Spleen (tissue), 11 donors: ENCODE measurements around the gene KCNE3. TPM values are rescaled to one million over a fixed set of nuclear protein-coding genes. Genes with fewer than 3 reads are reported as not detected.

ENCODE experiments used
- DNase-seq: peaks from one replicate; pipeline ENCODE4 v3.0.0-alpha.2; 2020
- H3K27ac ChIP-seq, 8 donors: fragments of 200-600 bp; sonication (generic) in 7 of 8; 1 replicate in 4 of 8; 2 replicates in 4 of 8; pipeline versions ENCODE4 v1.5.0 to v1.8.0; 2016 to 2021; ENCODE audit warnings: inconsistent platforms in 4 of 8, mild to moderate bottlenecking in 4 of 8, moderate library complexity in 1 of 8
- H3K27me3 ChIP-seq, 7 donors: fragments of 200-600 bp; sonication (generic) in 6 of 7; replicated peaks in 1 of 7; 1 replicate in 4 of 7; 2 replicates in 3 of 7; pipeline versions ENCODE4 v1.5.0 to v1.8.0; 2016 to 2021; ENCODE audit warnings: inconsistent platforms in 3 of 7, mild to moderate bottlenecking in 1 of 7
- H3K36me3 ChIP-seq, 6 donors: fragments of 200-600 bp; sonication (generic) in 5 of 6; 1 replicate in 4 of 6; 2 replicates in 2 of 6; pipeline versions ENCODE4 v1.5.0 to v1.8.0; 2016 to 2021; ENCODE audit warnings: inconsistent platforms in 2 of 6
- H3K4me1 ChIP-seq, 6 donors: fragments of 200-600 bp; sonication (generic) in 5 of 6; 1 replicate in 3 of 6; 2 replicates in 3 of 6; pipeline versions ENCODE4 v1.5.0 to v1.8.0; 2016 to 2021; ENCODE audit warnings: inconsistent platforms in 3 of 6
- H3K4me3 ChIP-seq, 8 donors: fragments of 200-600 bp; sonication (generic) in 7 of 8; 1 replicate in 4 of 8; 2 replicates in 4 of 8; pipeline versions ENCODE4 v1.5.0 to v1.8.0; 2016 to 2021; ENCODE audit warnings: inconsistent platforms in 4 of 8, mild to moderate bottlenecking in 4 of 8, moderate library complexity in 2 of 8
- H3K9me3 ChIP-seq, 8 donors: fragments of 200-600 bp; sonication (generic) in 7 of 8; 1 replicate in 4 of 8; 2 replicates in 4 of 8; pipeline versions ENCODE4 v1.5.0 to v1.8.0; 2016 to 2021; ENCODE audit warnings: inconsistent platforms in 4 of 8
- POLR2A ChIP-seq, 3 donors: fragments of 450-650 bp; IDR thresholded peaks; one replicate each; pipeline ENCODE4 v1.5.1; 2017; ENCODE audit warnings: antibody characterized with exemption in 3 of 3, mild to moderate bottlenecking in 1 of 3
- POLR2AphosphoS5 ChIP-seq, 3 donors: sonication (generic); formaldehyde crosslinking; IDR thresholded peaks; one replicate each; pipeline ENCODE4 v1.5.1; 2017; ENCODE audit warnings: antibody characterized with exemption in 3 of 3
- WGBS, 5 donors: extraction: QIAGEN DNeasy Blood & Tissue Kit in 3 of 5; methylation state at CpG; one replicate each; pipeline versions ENCODE4 v1.1.5 to v1.1.7; 2013 to 2018; 5-methylcytosine and 5-hydroxymethylcytosine counted together
- intact Hi-C: fragments of 100-400 bp; cut with DNase I; formaldehyde crosslinking; loops from one replicate; pipeline ENCODE4 v1.15.0; 2023; ENCODE audit warnings: low total_unique reads
- polyA plus RNA-seq, 3 donors: library from polyadenylated mRNA; stranded (reverse); fragments of 200-250 nt; gene quantifications; one replicate each; pipeline ENCODE4 v1.2.1, GENCODE V29; 2013
- total RNA-seq, 7 donors: library from RNA; depleted of rRNA in 3 of 7; stranded (reverse); fragments of >200 nt in 3 of 7; fragmentation: NEBNext Ultra II Directional in 4 of 7; extraction: Animal tissue kit (Norgen Biotek cat#: 25700) in 4 of 7; gene quantifications; one replicate each; pipeline versions ENCODE4 v1.1.0 to v1.2.1, GENCODE V29; 2016 to 2021
- TF ChIP-seq, protein P1 (sequence below), 11 experiments: fragments of 200-600 bp in 7 of 11; fragments of 450-650 bp in 4 of 11; sonication (generic) in 4 of 11; IDR thresholded peaks in 8 of 11; conservative IDR thresholded peaks in 3 of 11; 1 replicate in 7 of 11; 2 replicates in 4 of 11; pipeline versions ENCODE4 v1.4.0 to v1.8.0; 2016 to 2021; ENCODE audit warnings: antibody characterized with exemption in 11 of 11, inconsistent platforms in 4 of 11, mild to moderate bottlenecking in 1 of 11
- donor health status: healthy with polysubstance abuse.
- donor health status: DM: no; HTN: no; CAD: no; lungs with moderate emphysema.
- donor health status: DM: no; HTN: no; CAD: no.
- donor health status: Bipolar disorder and iron deficiency.
- donor health status: healthy.
- donor health status: DM: no; HTN: no; CAD: no.
- donor health status: DM: yes; HTN: yes; CAD: no.

Gene KCNE3
- total and polyA plus RNA-seq, 10 donors, result 4.2 to 61.8 (median 23.3) TPM

- no peak for DNase-seq
- TF ChIP-seq, protein P1, sequence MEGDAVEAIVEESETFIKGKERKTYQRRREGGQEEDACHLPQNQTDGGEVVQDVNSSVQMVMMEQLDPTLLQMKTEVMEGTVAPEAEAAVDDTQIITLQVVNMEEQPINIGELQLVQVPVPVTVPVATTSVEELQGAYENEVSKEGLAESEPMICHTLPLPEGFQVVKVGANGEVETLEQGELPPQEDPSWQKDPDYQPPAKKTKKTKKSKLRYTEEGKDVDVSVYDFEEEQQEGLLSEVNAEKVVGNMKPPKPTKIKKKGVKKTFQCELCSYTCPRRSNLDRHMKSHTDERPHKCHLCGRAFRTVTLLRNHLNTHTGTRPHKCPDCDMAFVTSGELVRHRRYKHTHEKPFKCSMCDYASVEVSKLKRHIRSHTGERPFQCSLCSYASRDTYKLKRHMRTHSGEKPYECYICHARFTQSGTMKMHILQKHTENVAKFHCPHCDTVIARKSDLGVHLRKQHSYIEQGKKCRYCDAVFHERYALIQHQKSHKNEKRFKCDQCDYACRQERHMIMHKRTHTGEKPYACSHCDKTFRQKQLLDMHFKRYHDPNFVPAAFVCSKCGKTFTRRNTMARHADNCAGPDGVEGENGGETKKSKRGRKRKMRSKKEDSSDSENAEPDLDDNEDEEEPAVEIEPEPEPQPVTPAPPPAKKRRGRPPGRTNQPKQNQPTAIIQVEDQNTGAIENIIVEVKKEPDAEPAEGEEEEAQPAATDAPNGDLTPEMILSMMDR (IDR thresholded peaks at IDR 0.05 in 8 of 11, conservative IDR thresholded peaks at IDR 0.05 in 3 of 11), result no peak
- TF ChIP-seq POLR2AphosphoS5 (IDR thresholded peaks at IDR 0.05) (no peak), POLR2A (IDR thresholded peaks at IDR 0.05) (no peak)
- Histone ChIP-seq H3K9me3 (no peaks in the 10 kb centered on the region), H3K27me3 (peaks cover 0 to 18% (median 0%) of the 10 kb centered on the region in 7 donors), H3K4me1 (peaks cover 7 to 78% (median 23%) of the 10 kb centered on the region in 6 donors), H3K27ac (peak overlapping the region; percentile 51 to 93 (median 86)), H3K36me3 (peaks cover 0 to 13% (median 0%) of the 10 kb centered on the region in 6 donors), H3K4me3 (peak overlapping the region in 1 of 8 donors; percentile 64)
- 39 to 68% (median 56%) methylated on average over 5 of the region's 5 CpGs for WGBS, 5 donors
- intact Hi-C loops, result no loop called here
Measured at GRCh38 chr11:74462631-74463030, 4.7 kb downstream of the KCNE3 start.

DNA sequence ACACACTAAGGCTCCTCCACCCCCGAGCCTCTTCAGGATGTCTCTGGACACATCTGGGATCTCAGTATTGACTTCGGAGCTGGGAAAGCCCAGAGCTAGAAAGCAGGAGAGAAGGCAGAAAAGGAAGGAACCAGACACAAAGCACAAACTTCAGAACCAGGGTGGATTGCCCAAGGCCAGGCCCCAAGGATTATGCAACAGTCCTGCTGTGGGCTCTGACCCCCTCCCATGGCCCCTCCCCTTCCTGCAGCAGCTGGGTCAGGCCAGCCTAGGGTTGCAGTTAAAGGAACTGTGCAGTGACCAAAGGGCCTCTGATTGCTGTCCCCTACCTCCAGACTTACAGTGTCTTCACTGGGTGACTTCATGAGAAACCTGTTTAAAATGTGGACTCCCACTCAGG is 5.3 kb downstream of the KCNE3 start:
- Histone ChIP-seq H3K4me1 (peaks cover 4 to 72% (median 18%) of the 10 kb centered on the region in 6 donors), H3K4me3 (peak overlapping the region in 7 of 8 donors; percentile 7 to 64 (median 30)), H3K9me3 (no peaks in the 10 kb centered on the region), H3K36me3 (peaks cover 0 to 19% (median 3%) of the 10 kb centered on the region in 6 donors), H3K27me3 (peaks cover 0 to 12% (median 0%) of the 10 kb centered on the region in 7 donors), H3K27ac (peak overlapping the region; percentile 51 to 93 (median 86))
- WGBS, 5 donors, result 14 to 41% (median 28%) methylated on average over 2 of the region's 2 CpGs
- TF ChIP-seq, protein P1 (IDR thresholded peaks at IDR 0.05 in 8 of 11, conservative IDR thresholded peaks at IDR 0.05 in 3 of 11), result no peak
- peak; percentile 44 to 77 (median 76) for TF ChIP-seq POLR2AphosphoS5 (IDR thresholded peaks at IDR 0.05)
- peak; percentile 93 for DNase-seq
- intact Hi-C loops, result no loop called here

- TF ChIP-seq, protein P1 (IDR thresholded peaks at IDR 0.05 in 8 of 11, conservative IDR thresholded peaks at IDR 0.05 in 3 of 11), result no peak
- TF ChIP-seq POLR2AphosphoS5 (IDR thresholded peaks at IDR 0.05), result peak in 1 of 3 donors; percentile 47
- WGBS, 5 donors, result 45 to 57% (median 46%) methylated on average over 2 of the region's 2 CpGs
- Histone ChIP-seq H3K4me3 (peak overlapping the region in 7 of 8 donors; percentile 2 to 64 (median 30)), H3K27ac (peak overlapping the region in 7 of 8 donors; percentile 66 to 93 (median 90)), H3K36me3 (peaks cover 0 to 33% (median 4%) of the 10 kb centered on the region in 6 donors), H3K27me3 (no peaks in the 10 kb centered on the region), H3K4me1 (peaks cover 0 to 60% (median 14%) of the 10 kb centered on the region in 6 donors), H3K9me3 (no peaks in the 10 kb centered on the region)
- no peak for DNase-seq
- intact Hi-C loops, result no loop called here
Measured at GRCh38 chr11:74460481-74461154, 6.7 kb downstream of the KCNE3 start.

DNA sequence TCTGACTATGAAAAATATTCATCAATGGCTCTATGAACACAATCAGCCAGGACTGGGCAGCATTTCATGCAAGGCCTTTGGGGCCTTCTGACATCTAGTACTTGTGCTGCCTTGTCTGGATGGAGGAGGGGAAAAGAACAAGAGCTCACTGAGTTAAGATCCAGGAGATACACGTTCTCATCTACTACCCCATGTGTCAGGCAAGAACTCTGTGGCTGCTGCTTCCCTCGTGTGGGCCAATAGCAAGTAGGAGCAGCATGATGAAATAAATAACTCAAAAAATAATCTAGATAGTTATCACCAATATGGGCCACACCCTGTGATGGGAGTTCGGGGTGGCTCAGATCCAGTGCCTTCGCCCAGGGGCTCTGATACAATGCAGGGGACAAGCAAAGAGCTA is 7.3 kb downstream of the KCNE3 start:
- peaks cover 0 to 60% (median 14%) of the 10 kb centered on the region in 6 donors for H3K4me1 ChIP-seq
- H3K27me3 ChIP-seq, result no peaks in the 10 kb centered on the region
- H3K9me3 ChIP-seq, result no peaks in the 10 kb centered on the region
- intact Hi-C loops, result no loop called here
- DNase-seq, result no peak
- peak overlapping the region in 6 of 8 donors; percentile 2 to 64 (median 32) for H3K4me3 ChIP-seq
- TF ChIP-seq POLR2A (IDR thresholded peaks at IDR 0.05), result no peak
- TF ChIP-seq POLR2AphosphoS5 (IDR thresholded peaks at IDR 0.05), result no peak
- TF ChIP-seq, protein P1 (IDR thresholded peaks at IDR 0.05 in 8 of 11, conservative IDR thresholded peaks at IDR 0.05 in 3 of 11), result no peak
- H3K36me3 ChIP-seq, result peaks cover 0 to 38% (median 4%) of the 10 kb centered on the region in 6 donors
- H3K27ac ChIP-seq, result peak overlapping the region in 7 of 8 donors; percentile 66 to 93 (median 90)
- 67 to 82% (median 76%) methylated on average over 4 of the region's 4 CpGs for WGBS, 5 donors
